T47D (cell line): ENCODE data around the gene CFTR.
"Not testable (repeated sequence)": the region's sequence is repeated elsewhere in the genome, so short reads cannot be mapped to it uniquely, and the experiment has no call there.

ENCODE experiments used
- DNase-seq, 2 experiments: peaks; one replicate each; pipeline versions ENCODE4 v3.0.0 to v3.0.0-alpha.2; 2011 to 2012; ENCODE audit warnings: low read depth in 1 of 2, low spot score in 1 of 2
- JUND ChIP-seq: IDR thresholded peaks from 2 replicates; pipeline ENCODE4 v1.6.1; 2012; ENCODE audit warnings: low read depth
- in situ Hi-C: cut with HindIII; loops from 2 replicates; pipeline ENCODE4 v1.10.0; 2016; ENCODE audit warnings: low sequenced_read_pairs, low pct_unique_long_range_greater_than_20kb

The CFTR gene

DNA sequence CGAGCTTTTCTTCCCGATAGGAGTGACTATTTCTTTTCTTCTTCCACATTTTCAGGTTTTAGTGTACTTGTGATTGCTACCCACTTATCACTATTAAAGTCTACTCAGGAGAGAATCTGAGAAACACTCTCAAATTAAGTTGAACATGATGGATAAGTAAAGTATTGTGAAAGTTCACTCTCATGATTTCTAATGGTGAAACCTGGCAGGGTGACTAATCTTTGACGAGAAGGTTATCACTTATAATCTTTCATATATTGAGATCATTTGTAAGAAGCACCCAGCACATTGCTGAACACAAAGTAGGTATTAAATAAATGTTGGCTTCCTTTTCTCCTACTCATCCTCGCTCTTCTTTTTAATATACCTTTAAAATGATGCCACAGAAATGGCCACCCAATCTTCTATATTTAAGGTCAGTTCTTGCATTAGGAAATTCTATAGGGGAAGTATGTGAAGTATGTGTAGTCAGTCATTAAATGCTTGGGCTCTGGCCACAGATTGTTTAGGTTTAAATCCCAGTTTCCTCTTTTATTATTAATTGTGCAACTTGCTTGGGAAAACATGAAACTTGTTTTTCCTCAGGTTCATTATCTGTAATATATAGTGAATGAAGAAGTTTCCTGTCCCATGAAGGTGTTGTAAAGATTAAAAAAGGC lies 3.1 kb upstream of the CFTR start:
- DNase-seq: no peak
- no peak for TF ChIP-seq JUND
- in situ Hi-C loops: no loop called here

DNA sequence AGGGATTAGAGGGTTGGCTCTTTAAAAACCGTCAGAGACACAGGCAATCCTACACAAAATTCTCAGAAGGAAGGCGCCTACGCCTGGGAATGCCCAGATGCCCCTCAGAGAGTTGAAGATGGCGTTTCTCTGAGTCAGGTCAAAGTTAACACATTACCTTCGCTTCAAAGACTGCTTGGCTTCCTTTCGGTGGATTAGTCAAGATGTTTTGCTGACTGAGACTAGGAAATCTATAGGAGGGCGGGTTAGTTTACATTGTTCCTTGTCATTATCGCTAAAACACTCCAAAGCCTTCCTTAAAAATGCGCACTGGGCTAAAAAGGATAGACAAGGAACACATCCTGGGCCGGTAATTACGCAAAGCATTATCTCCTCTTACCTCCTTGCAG lies 995 bp upstream of the CFTR start:
- DNase-seq: no peak
- in situ Hi-C loops: no loop called here

DNA sequence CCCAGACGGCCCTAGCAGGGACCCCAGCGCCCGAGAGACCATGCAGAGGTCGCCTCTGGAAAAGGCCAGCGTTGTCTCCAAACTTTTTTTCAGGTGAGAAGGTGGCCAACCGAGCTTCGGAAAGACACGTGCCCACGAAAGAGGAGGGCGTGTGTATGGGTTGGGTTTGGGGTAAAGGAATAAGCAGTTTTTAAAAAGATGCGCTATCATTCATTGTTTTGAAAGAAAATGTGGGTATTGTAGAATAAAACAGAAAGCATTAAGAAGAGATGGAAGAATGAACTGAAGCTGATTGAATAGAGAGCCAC lies 184 bp downstream of the CFTR start:
- no peak for DNase-seq
- in situ Hi-C loops: no loop called here
- TF ChIP-seq JUND: no peak

More for the DNA sequence above, 995 bp upstream of the CFTR start:
- TF ChIP-seq JUND: no peak

DNA sequence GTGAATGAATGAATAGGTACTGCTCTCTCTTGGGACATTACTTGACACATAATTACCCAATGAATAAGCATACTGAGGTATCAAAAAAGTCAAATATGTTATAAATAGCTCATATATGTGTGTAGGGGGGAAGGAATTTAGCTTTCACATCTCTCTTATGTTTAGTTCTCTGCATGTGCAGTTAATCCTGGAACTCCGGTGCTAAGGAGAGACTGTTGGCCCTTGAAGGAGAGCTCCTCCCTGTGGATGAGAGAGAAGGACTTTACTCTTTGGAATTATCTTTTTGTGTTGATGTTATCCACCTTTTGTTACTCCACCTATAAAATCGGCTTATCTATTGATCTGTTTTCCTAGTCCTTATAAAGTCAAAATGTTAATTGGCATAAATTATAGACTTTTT lies 1.2 kb downstream of the CFTR start:
- in situ Hi-C loops: no loop called here
- TF ChIP-seq JUND: no peak
- DNase-seq: peak in 1 of 2 experiments; percentile 9

DNA sequence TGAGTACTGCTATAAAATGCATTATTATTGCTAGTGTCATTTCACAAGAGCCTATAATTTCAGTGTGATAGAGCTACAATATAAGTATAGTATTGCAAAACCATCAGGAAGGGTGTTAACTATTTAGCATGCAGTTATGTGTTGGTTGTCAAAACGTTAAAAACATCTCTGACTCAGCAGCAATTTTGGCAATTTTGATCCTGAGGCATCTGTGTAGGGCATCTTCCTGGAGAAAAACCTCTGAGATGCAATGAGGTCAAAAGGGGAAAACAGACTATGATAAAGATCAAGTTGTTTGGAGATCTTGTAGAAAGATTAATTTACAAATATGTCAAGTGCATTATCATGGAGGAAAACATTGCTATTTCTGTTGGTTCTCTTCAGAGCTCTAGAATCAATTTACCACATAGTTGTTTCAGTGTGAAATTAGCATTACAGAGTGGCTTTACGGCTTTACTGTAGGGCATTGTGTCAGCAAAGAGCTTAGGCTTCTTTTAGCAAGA lies 5.3 kb downstream of the CFTR start:
- no peak for DNase-seq
- no peak for TF ChIP-seq JUND
- in situ Hi-C loops: no loop called here

DNA sequence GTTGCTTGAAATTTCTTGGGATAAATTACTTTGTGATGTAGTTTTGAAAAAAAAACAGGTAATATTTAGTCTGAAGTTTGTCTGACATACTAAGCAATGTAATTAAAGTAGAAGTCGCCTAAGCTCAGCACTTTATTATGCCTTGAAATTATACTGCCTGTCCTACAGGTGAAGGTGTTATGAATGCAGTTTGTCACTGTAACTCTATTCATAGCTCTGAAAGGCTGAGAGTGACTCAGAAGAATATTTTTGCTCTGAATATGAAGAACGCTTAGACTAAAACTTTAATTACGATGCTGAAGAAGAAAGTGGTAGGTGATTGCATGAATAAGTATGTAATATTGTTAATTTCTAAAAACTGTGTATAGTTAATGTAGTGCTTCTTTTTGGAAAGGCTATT lies 9.2 kb downstream of the CFTR start:
- in situ Hi-C loops: no loop called here
- no peak for DNase-seq
- no peak for TF ChIP-seq JUND

DNA sequence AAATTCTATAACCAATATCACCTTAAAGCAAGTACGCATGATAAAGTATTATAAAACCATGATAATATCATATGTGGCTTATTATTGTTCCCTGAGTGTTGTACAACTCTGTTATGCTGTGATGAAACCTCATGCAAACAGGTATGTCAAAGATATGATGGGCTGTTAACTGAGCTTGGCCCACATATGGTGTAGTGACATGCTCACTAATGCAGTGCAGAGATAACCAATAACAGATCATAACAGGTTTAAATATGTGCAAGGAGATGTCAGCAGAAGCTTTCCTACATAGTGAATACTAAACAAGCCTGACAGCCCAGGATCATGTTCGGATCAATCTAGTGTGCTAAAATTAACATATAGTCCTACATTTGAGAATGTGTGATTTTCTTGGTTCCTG lies 9.6 kb downstream of the CFTR start:
- no peak for TF ChIP-seq JUND
- in situ Hi-C loops: no loop called here
- DNase-seq: no peak

DNA sequence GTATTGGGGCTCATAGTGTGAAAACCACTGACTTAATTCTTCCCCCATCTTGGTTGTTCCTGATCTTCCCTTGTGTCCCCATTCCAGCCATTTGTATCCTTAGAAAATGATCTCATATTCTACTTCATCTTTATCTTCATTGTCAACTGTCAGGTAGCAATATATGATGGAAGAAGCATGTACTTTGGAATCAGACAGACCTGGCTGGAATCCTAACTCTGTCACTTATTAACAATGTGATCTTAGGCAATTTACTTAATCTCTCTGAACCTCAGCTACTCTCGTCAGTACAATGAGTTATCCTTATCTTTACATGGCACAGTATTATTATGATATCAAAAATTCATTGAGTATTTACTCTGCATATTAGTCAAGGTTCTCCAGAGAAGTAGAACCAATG lies 10.1 kb downstream of the CFTR start:
- no peak for TF ChIP-seq JUND
- no peak for DNase-seq
- in situ Hi-C loops: no loop called here

DNA sequence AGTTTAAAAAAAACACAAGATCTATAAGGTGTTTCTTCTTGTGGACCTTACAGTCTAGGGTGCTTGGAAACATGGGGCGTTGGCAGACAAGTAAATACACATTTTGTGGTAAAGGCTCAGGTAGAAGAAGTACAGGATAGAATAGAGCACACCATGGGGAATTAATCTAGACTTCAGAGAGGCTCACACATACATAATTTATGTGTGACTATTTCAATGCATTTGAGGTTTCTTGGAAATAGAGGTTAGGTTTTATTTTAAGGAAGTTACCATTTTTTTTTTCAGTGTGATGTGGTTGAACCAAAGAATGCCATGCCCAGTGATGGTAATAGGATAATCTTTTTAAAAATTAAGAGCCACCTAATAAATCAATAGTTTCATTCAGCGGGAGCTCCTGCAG lies 12.8 kb downstream of the CFTR start:
- DNase-seq: no peak
- TF ChIP-seq JUND: no peak
- in situ Hi-C loops: no loop called here

DNA sequence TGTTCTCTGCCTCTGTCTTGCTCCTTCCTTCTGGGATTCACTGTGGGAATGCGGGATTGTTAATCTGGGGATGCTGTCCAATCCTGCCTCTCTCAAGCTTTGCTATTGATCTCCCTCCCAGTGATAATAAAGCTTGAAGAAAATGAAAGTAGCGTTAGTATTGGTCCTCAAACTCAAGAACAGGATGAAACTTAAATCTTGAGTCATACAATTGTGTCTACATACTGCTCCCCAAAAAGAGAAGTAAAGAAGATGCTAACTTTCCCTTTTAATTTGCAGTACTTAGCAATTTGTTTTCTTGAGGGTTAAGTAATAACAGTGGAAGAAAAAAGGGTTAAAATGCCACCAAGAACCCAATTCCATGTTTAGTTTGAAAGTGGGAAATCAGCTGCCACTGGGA lies 13.6 kb downstream of the CFTR start:
- in situ Hi-C loops: no loop called here
- TF ChIP-seq JUND: no peak
- DNase-seq: no peak

DNA sequence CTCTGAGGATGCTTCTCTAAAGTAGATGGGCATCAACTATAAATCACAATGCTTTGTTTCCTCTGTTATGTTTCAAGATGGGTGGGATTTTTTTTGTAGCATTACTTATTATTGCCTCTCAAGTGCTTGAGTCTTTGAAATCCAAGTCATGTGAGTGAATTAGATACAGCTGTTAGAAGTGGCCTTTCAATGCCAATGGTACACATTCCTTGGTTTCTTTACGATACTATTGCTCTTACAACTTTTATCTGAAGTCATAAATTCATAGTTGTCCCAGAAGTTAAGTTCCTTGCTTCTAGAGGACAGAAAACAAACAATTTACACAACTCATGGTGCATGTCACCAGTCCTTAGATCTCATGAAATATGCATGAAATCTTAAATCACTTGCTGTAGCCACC lies 15.5 kb downstream of the CFTR start:
- TF ChIP-seq JUND: no peak
- in situ Hi-C loops: no loop called here
- no peak for DNase-seq

DNA sequence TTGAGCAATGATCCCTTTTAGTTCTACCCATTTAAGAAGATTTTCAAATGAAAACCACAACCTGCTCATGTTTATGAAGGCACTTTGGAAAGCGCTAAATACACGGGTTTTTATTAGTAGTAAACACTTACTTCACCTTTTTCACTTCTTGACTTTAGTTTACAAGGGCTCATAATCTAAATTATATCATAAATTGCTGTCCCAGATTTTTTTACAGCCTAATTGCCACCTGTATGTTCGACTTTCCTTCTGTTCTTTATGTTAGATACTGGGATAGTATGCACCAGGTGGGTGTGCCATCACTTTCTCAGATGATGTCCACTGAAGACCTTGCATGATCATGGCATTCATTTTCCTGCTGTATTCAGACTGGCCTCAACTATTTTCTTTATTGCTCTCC lies 22.5 kb downstream of the CFTR start:
- no peak for TF ChIP-seq JUND
- in situ Hi-C loops: no loop called here
- no peak for DNase-seq

DNA sequence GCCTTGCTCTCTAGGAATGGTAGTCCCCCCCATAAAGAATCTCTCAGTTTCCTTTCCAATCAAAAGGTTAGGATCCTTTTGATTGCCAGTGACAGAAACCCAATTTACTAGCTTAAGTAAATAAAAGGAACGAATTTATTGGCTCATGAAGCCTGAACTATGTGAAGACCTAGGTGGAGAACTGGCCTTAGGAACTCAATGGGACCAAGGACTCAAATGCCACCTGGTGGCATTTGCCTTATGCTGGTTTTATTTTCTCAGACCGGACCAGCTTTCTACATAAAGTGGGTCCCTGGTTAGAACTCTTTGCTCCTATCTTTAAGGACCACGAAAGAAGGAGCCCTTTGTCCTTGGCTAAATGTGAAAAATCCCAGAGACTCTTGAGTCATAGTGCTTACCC lies 25.4 kb downstream of the CFTR start:
- in situ Hi-C loops: no loop called here
- peak in 1 of 2 experiments; percentile 16 for DNase-seq
- no peak for TF ChIP-seq JUND

DNA sequence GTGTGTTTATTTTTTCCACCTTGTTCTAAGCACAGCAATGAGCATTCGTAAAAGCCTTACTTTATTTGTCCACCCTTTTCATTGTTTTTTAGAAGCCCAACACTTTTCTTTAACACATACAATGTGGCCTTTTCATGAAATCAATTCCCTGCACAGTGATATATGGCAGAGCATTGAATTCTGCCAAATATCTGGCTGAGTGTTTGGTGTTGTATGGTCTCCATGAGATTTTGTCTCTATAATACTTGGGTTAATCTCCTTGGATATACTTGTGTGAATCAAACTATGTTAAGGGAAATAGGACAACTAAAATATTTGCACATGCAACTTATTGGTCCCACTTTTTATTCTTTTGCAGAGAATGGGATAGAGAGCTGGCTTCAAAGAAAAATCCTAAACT lies 28.9 kb downstream of the CFTR start:
- in situ Hi-C loops: no loop called here
- DNase-seq: no peak
- TF ChIP-seq JUND: no peak

DNA sequence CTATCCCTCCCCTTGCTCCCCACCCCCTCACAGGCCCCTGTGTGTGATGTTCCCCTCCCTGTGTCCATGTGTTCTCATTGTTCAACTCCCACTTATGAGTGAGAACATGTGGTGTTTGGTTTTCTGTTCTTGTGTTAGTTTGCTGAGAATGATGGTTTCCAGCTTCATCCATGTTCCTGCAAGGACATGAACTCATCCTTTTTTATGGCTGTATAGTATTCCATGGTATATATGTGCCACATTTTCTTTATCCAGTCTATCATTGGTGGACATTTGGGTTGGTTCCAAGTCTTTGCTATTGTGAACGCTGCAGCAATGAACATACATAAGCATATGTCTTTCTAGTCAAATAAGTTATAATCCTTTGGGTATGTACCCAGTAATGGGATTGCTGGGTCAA lies 37.4 kb downstream of the CFTR start:
- in situ Hi-C loops, DNase-seq: not testable (repeated sequence)
